Activated T-cell treated with anti-CD3 and anti-CD28 coated beads, Interleukin-2, amount 50 U/mL, for 4 hours (primary cell): ENCODE data around the gene RNF130. TPM values are rescaled to one million over a fixed set of nuclear protein-coding genes. Genes with fewer than 3 reads are reported as not detected.

Experiments
- ATAC-seq, 2 donors: fragments of 200-7000 bp; cut with Tn5 transposase; one replicate each; pipeline ENCODE4 v1.10.0; 2021
- DNase-seq: peaks from one replicate; pipeline ENCODE4 v3.0.0-alpha.2; 2020
- H3K27me3 Mint-ChIP-seq: one replicate; pipeline ENCODE4 v1.8.0; 2021; ENCODE audit warnings: low read depth, mixed read lengths
- H3K36me3 Mint-ChIP-seq: one replicate; pipeline ENCODE4 v1.8.0; 2022; ENCODE audit warnings: mixed read lengths; ENCODE audit not compliant: insufficient read depth
- H3K4me1 Mint-ChIP-seq: one replicate; pipeline ENCODE4 v1.8.0; 2021; ENCODE audit warnings: low read depth, mixed read lengths
- H3K4me3 Mint-ChIP-seq: one replicate; pipeline ENCODE4 v1.8.0; 2021; ENCODE audit warnings: mild to moderate bottlenecking, moderate library complexity, mixed read lengths
- H3K9me3 Mint-ChIP-seq: one replicate; pipeline ENCODE4 v1.8.0; 2021; ENCODE audit warnings: mixed read lengths
- total RNA-seq, 3 donors: library from RNA; stranded (reverse); gene quantifications; one replicate each; pipeline ENCODE4 v1.2.1, GENCODE V29; 2021

RNF130 gene
- total RNA-seq, 3 donors from 2014 or later = 17.2 to 19.5 (median 18.4) TPM

GRCh38 chr5:180082633-180083420 lies 11.3 kb upstream of the RNF130 start:
- H3K27me3 Mint-ChIP-seq = peaks cover 44% of the 10 kb centered on the region
- no peaks in the 10 kb centered on the region for H3K36me3 Mint-ChIP-seq
- no peaks in the 10 kb centered on the region for H3K9me3 Mint-ChIP-seq
- ATAC-seq (no peak), DNase-seq (no peak)
- H3K4me1 Mint-ChIP-seq = peaks cover 20% of the 10 kb centered on the region
- no peak overlapping the region for H3K4me3 Mint-ChIP-seq

- no peaks in the 10 kb centered on the region for H3K9me3 Mint-ChIP-seq
- ATAC-seq (no peak), DNase-seq (no peak)
- no peak overlapping the region for H3K4me3 Mint-ChIP-seq
- H3K36me3 Mint-ChIP-seq = no peaks in the 10 kb centered on the region
- H3K27me3 Mint-ChIP-seq = peaks cover 44% of the 10 kb centered on the region
- peaks cover 15% of the 10 kb centered on the region for H3K4me1 Mint-ChIP-seq
These were observed 9.9 kb upstream of the RNF130 start for GRCh38 chr5:180081481-180081880.

GRCh38 chr5:180080486-180081280 lies 9.1 kb upstream of the RNF130 start:
- DNase-seq (peak; percentile 47), ATAC-seq (peak; percentile 57 to 63)
- H3K9me3 Mint-ChIP-seq = no peaks in the 10 kb centered on the region
- peaks cover 9% of the 10 kb centered on the region for H3K4me1 Mint-ChIP-seq
- H3K36me3 Mint-ChIP-seq = no peaks in the 10 kb centered on the region
- H3K4me3 Mint-ChIP-seq = peak overlapping the region; percentile 76
- H3K27me3 Mint-ChIP-seq = peaks cover 44% of the 10 kb centered on the region

- no peaks in the 10 kb centered on the region for H3K9me3 Mint-ChIP-seq
- ATAC-seq (peak in 1 of 2 donors; percentile 30), DNase-seq (no peak)
- peaks cover 7% of the 10 kb centered on the region for H3K4me1 Mint-ChIP-seq
- peak overlapping the region; percentile 76 for H3K4me3 Mint-ChIP-seq
- H3K36me3 Mint-ChIP-seq = no peaks in the 10 kb centered on the region
- peaks cover 44% of the 10 kb centered on the region for H3K27me3 Mint-ChIP-seq
These were observed 8.3 kb upstream of the RNF130 start for GRCh38 chr5:180079702-180080466.

- ATAC-seq (no peak), DNase-seq (no peak)
- Mint-ChIP-seq H3K4me1 (peaks cover 7% of the 10 kb centered on the region), H3K4me3 (no peak overlapping the region), H3K27me3 (peaks cover 38% of the 10 kb centered on the region), H3K36me3 (no peaks in the 10 kb centered on the region), H3K9me3 (no peaks in the 10 kb centered on the region)
These were observed 6.8 kb upstream of the RNF130 start for GRCh38 chr5:180078348-180078747.

- peaks cover 35% of the 10 kb centered on the region for H3K27me3 Mint-ChIP-seq
- H3K36me3 Mint-ChIP-seq = no peaks in the 10 kb centered on the region
- ATAC-seq (no peak), DNase-seq (no peak)
- H3K9me3 Mint-ChIP-seq = no peaks in the 10 kb centered on the region
- peaks cover 9% of the 10 kb centered on the region for H3K4me1 Mint-ChIP-seq
- no peak overlapping the region for H3K4me3 Mint-ChIP-seq
These were observed 6.2 kb upstream of the RNF130 start for GRCh38 chr5:180077594-180078284.

GRCh38 chr5:180075703-180076102 lies 4.1 kb upstream of the RNF130 start:
- no peak overlapping the region for H3K4me3 Mint-ChIP-seq
- H3K36me3 Mint-ChIP-seq = no peaks in the 10 kb centered on the region
- ATAC-seq = no peak
- DNase-seq = no peak
- no peaks in the 10 kb centered on the region for H3K9me3 Mint-ChIP-seq
- peaks cover 14% of the 10 kb centered on the region for H3K4me1 Mint-ChIP-seq
- peaks cover 21% of the 10 kb centered on the region for H3K27me3 Mint-ChIP-seq

- Mint-ChIP-seq H3K4me3 (no peak overlapping the region), H3K36me3 (no peaks in the 10 kb centered on the region), H3K27me3 (peaks cover 14% of the 10 kb centered on the region), H3K9me3 (no peaks in the 10 kb centered on the region), H3K4me1 (peaks cover 20% of the 10 kb centered on the region)
- ATAC-seq (no peak), DNase-seq (no peak)
These were observed 2.9 kb upstream of the RNF130 start for GRCh38 chr5:180074462-180074861.

GRCh38 chr5:180072556-180072955 lies 997 bp upstream of the RNF130 start:
- peaks cover 21% of the 10 kb centered on the region for H3K4me1 Mint-ChIP-seq
- H3K4me3 Mint-ChIP-seq = peak overlapping the region; percentile 74
- H3K9me3 Mint-ChIP-seq = no peaks in the 10 kb centered on the region
- ATAC-seq = no peak
- DNase-seq = peak; percentile 18
- no peaks in the 10 kb centered on the region for H3K27me3 Mint-ChIP-seq
- no peaks in the 10 kb centered on the region for H3K36me3 Mint-ChIP-seq

- Mint-ChIP-seq H3K9me3 (no peaks in the 10 kb centered on the region), H3K36me3 (no peaks in the 10 kb centered on the region), H3K4me3 (peak overlapping the region; percentile 74), H3K4me1 (peaks cover 21% of the 10 kb centered on the region), H3K27me3 (no peaks in the 10 kb centered on the region)
- no peak for DNase-seq
- no peak for ATAC-seq
These were observed 643 bp upstream of the RNF130 start for GRCh38 chr5:180072256-180072548.

- Mint-ChIP-seq H3K4me3 (peak overlapping the region; percentile 86), H3K9me3 (no peaks in the 10 kb centered on the region), H3K36me3 (no peaks in the 10 kb centered on the region), H3K27me3 (no peaks in the 10 kb centered on the region), H3K4me1 (peaks cover 21% of the 10 kb centered on the region)
- ATAC-seq (peak in 1 of 2 donors; percentile 15), DNase-seq (no peak)
These were observed 616 bp downstream of the RNF130 start for GRCh38 chr5:180070756-180071530.

GRCh38 chr5:180069589-180070247 lies 1.8 kb downstream of the RNF130 start:
- H3K9me3 Mint-ChIP-seq = no peaks in the 10 kb centered on the region
- ATAC-seq (no peak), DNase-seq (no peak)
- peaks cover 21% of the 10 kb centered on the region for H3K4me1 Mint-ChIP-seq
- no peaks in the 10 kb centered on the region for H3K36me3 Mint-ChIP-seq
- no peaks in the 10 kb centered on the region for H3K27me3 Mint-ChIP-seq
- peak overlapping the region; percentile 86 for H3K4me3 Mint-ChIP-seq

- Mint-ChIP-seq H3K9me3 (no peaks in the 10 kb centered on the region), H3K36me3 (no peaks in the 10 kb centered on the region)
- no peak for ATAC-seq
These were observed 3.0 kb downstream of the RNF130 start for GRCh38 chr5:180068519-180069090.

More at GRCh38 chr5:180068519-180069090, 3.0 kb downstream of the RNF130 start:
- Mint-ChIP-seq H3K4me1 (peaks cover 21% of the 10 kb centered on the region), H3K27me3 (no peaks in the 10 kb centered on the region), H3K4me3 (no peak overlapping the region)
- no peak for DNase-seq
